ENCODE results near the gene CEP104. TPM values are rescaled to one million over a fixed set of nuclear protein-coding genes. Genes with fewer than 3 reads are reported as not detected.

Gene CEP104
- total RNA-seq, 1 donor from 2014 or later: 35.1 TPM

GRCh38 chr1:3896396-3897000 is 39.5 kb upstream of the CEP104 start:
- Mint-ChIP-seq H3K4me1 (ENCODE audit: unreplicated experiment) (peaks cover 24% of the 10 kb centered on the region), H3K27ac (ENCODE audit: unreplicated experiment) (no peak overlapping the region), H3K9me3 (ENCODE audit: unreplicated experiment) (peaks cover 5% of the 10 kb centered on the region), H3K36me3 (ENCODE audit: unreplicated experiment) (peaks cover 11% of the 10 kb centered on the region), H3K27me3 (ENCODE audit: unreplicated experiment) (no peaks in the 10 kb centered on the region), H3K4me3 (ENCODE audit: unreplicated experiment) (no peak overlapping the region)
- TF ChIP-seq CTCF (IDR thresholded peaks at IDR 0.05): no peak
- no peak for DNase-seq (ENCODE audit: extremely low spot score, unreplicated experiment)

DNA sequence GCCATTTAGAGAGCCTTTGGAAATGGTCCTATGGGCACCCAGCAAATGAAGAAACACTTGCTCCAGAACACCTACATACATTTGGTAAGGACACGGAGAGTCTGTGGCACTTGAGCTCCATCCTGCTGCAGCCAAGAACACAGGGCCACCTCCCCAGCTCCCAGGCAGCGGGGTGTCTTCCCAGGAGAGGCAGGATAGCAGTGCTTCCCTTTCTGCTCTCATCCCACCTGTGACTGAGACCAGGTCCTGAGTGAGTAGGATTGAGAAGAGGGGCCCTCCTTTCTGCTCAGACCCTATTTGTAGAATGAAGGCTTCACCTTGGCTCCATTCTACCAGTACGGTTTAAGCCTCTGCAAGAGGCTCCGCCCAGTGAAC is 38.9 kb upstream of the CEP104 start:
- DNase-seq (ENCODE audit: extremely low spot score, unreplicated experiment): no peak
- peaks cover 12% of the 10 kb centered on the region for H3K36me3 Mint-ChIP-seq (ENCODE audit: unreplicated experiment)
- H3K27ac Mint-ChIP-seq (ENCODE audit: unreplicated experiment): no peak overlapping the region
- H3K9me3 Mint-ChIP-seq (ENCODE audit: unreplicated experiment): peaks cover 5% of the 10 kb centered on the region
- peaks cover 22% of the 10 kb centered on the region for H3K4me1 Mint-ChIP-seq (ENCODE audit: unreplicated experiment)
- no peaks in the 10 kb centered on the region for H3K27me3 Mint-ChIP-seq (ENCODE audit: unreplicated experiment)
- no peak for TF ChIP-seq CTCF (IDR thresholded peaks at IDR 0.05)
- H3K4me3 Mint-ChIP-seq (ENCODE audit: unreplicated experiment): no peak overlapping the region

DNA sequence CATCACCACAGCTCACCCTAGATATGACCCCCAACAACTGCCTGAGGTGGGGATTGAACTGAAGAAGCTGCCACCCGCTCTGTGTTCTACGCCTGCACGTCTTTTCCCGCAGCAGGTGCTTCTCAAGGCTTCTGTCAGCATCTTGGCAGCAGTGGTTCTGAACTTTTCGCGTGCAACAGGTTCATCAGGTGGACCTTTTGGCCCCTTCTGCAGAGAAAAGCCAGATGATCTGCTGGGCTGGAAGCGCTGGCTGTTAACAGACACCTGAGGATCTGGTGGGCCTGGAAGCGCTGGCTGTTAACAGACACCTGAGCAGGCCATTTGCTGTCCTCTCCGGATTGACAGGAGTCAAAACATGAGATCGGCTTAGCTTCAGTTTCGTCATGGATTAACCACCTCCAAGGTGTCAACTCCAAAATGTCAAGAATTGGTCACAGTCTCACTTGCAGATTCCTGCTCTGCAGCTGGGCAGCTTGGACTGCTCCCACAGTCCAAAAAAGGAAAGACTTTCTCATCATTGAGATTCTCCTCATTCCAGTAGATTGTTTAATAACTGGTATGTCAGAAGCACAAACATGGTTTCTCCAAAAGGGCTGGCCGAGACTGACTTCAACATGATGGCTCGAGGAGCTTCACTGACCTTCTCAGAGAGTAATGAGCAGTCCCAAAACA is 38.4 kb upstream of the CEP104 start:
- no peak overlapping the region for H3K27ac Mint-ChIP-seq (ENCODE audit: unreplicated experiment)
- no peak for TF ChIP-seq CTCF (IDR thresholded peaks at IDR 0.05)
- H3K4me1 Mint-ChIP-seq (ENCODE audit: unreplicated experiment): peaks cover 22% of the 10 kb centered on the region
- peaks cover 17% of the 10 kb centered on the region for H3K36me3 Mint-ChIP-seq (ENCODE audit: unreplicated experiment)
- peaks cover 5% of the 10 kb centered on the region for H3K9me3 Mint-ChIP-seq (ENCODE audit: unreplicated experiment)
- H3K4me3 Mint-ChIP-seq (ENCODE audit: unreplicated experiment): no peak overlapping the region
- no peak for DNase-seq (ENCODE audit: extremely low spot score, unreplicated experiment)
- H3K27me3 Mint-ChIP-seq (ENCODE audit: unreplicated experiment): no peaks in the 10 kb centered on the region

DNA sequence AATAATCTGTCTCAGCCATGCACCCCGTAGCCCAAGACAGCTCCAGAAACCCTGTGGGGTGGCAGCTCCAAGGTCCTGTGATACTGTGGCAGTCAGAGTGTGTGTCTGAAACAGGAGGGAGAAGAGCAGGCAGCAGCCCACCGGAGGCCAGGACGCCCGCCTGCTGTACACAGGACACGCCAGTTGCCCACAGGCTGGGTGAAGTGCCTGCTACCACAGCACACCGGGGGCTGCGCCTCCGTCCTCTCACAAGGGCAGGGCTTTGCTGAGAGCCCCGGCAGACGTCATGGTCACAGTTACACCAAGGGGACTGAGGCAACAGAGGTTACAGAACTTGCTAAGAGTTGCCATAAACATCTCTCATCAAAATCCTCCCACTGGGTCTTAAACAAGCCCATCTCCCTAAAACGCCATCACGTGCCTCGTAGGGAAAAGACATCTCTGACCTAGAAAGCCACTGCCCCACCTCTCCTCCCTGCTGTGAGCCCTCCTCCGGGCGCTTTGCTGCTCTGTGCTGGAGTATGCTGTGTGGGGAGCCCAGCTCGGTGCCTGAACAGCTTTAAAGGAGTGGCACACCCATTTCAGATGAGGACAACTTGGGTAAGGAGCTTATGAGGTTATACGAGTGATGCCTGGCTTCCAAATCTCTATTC is 37.7 kb upstream of the CEP104 start:
- DNase-seq (ENCODE audit: extremely low spot score, unreplicated experiment): no peak
- Mint-ChIP-seq H3K4me3 (ENCODE audit: unreplicated experiment) (no peak overlapping the region), H3K4me1 (ENCODE audit: unreplicated experiment) (peaks cover 22% of the 10 kb centered on the region), H3K27ac (ENCODE audit: unreplicated experiment) (no peak overlapping the region), H3K27me3 (ENCODE audit: unreplicated experiment) (no peaks in the 10 kb centered on the region), H3K36me3 (ENCODE audit: unreplicated experiment) (peaks cover 21% of the 10 kb centered on the region), H3K9me3 (ENCODE audit: unreplicated experiment) (peaks cover 5% of the 10 kb centered on the region)
- TF ChIP-seq CTCF (IDR thresholded peaks at IDR 0.05): no peak

DNA sequence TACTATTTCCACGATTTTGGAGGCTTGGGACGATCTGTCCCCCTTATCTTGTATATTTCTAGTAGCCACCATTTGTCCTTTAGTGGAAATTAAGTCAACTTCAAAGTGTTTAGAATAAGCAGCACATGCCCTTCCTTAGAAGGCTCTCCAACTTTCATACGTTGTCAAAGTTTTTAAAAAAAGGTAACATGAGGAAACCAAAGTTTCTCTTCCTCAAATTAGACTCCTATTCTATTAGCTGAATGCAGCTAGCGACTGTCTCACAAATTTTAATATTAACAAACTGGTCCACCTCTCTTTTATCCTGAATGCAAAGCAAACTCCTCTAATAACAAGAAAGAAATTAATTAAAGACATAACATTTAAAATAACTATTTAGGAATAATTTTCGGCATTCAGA is 36.2 kb upstream of the CEP104 start:
- DNase-seq (ENCODE audit: extremely low spot score, unreplicated experiment): no peak
- TF ChIP-seq CTCF (IDR thresholded peaks at IDR 0.05): no peak
- no peak overlapping the region for H3K4me3 Mint-ChIP-seq (ENCODE audit: unreplicated experiment)
- no peaks in the 10 kb centered on the region for H3K9me3 Mint-ChIP-seq (ENCODE audit: unreplicated experiment)
- H3K27me3 Mint-ChIP-seq (ENCODE audit: unreplicated experiment): no peaks in the 10 kb centered on the region
- peaks cover 24% of the 10 kb centered on the region for H3K36me3 Mint-ChIP-seq (ENCODE audit: unreplicated experiment)
- peaks cover 11% of the 10 kb centered on the region for H3K4me1 Mint-ChIP-seq (ENCODE audit: unreplicated experiment)
- H3K27ac Mint-ChIP-seq (ENCODE audit: unreplicated experiment): no peak overlapping the region

Measured in osteocyte (in vitro differentiated cells).